Right atrium auricular region (tissue), 2 donors: ENCODE measurements around the gene DUSP7. TPM values are rescaled to one million over a fixed set of nuclear protein-coding genes. Genes with fewer than 3 reads are reported as not detected.
"Not testable (repeated sequence)": the region's sequence is repeated elsewhere in the genome, so short reads cannot be mapped to it uniquely, and the experiment has no call there.

ENCODE experiments used
- DNase-seq: peaks from one replicate; pipeline ENCODE4 v3.0.0-alpha.2; 2019; ENCODE audit warnings: low spot score
- H3K27ac ChIP-seq, 2 donors: fragments of 200-600 bp; sonication (generic); 1 replicate in 1 of 2; 2 replicates in 1 of 2; pipeline ENCODE4 v1.5.1; 2016 to 2019
- H3K27me3 ChIP-seq, 2 donors: fragments of 200-600 bp; sonication (generic); one replicate each; pipeline versions ENCODE4 v1.5.1 to v1.6.0; 2017 to 2019
- H3K36me3 ChIP-seq: fragments of 200-600 bp; sonication (generic); one replicate; pipeline ENCODE4 v1.5.1; 2016
- H3K4me1 ChIP-seq, 2 donors: fragments of 200-600 bp; sonication (generic); one replicate each; pipeline versions ENCODE4 v1.5.1 to v1.6.0; 2017 to 2019
- H3K4me3 ChIP-seq, 2 donors: fragments of 200-600 bp; sonication (generic); 1 replicate in 1 of 2; 2 replicates in 1 of 2; pipeline ENCODE4 v1.5.1; 2017 to 2019; ENCODE audit warnings: mild to moderate bottlenecking in 1 of 2, moderate library complexity in 1 of 2
- H3K9me3 ChIP-seq, 2 donors: fragments of 200-600 bp; sonication (generic); one replicate each; pipeline ENCODE4 v1.5.1; 2019
- CTCF ChIP-seq, 2 donors: fragments of 200-600 bp; sonication (generic); IDR thresholded peaks; one replicate each; pipeline ENCODE4 v1.5.1; 2019; ENCODE audit warnings: antibody characterized with exemption in 2 of 2
- total RNA-seq, 2 donors: library from RNA; depleted of rRNA; stranded (reverse); fragments of >200 nt; gene quantifications; one replicate each; pipeline ENCODE4 v1.1.0, GENCODE V29; 2016

DUSP7 gene
- total RNA-seq, 2 donors from 2014 or later = 17.7 to 33.7 TPM

- peaks cover 0 to 70% of the 10 kb centered on the region in 2 donors for H3K4me1 ChIP-seq
- no peak overlapping the region for H3K4me3 ChIP-seq
- TF ChIP-seq CTCF (IDR thresholded peaks at IDR 0.05) = no peak
- H3K27ac ChIP-seq = peak overlapping the region; percentile 78 to 82
- H3K36me3 ChIP-seq = peaks cover 32% of the 10 kb centered on the region
- no peak for DNase-seq
- H3K27me3 ChIP-seq = no peaks in the 10 kb centered on the region
- no peaks in the 10 kb centered on the region for H3K9me3 ChIP-seq
Observed at GRCh38 chr3:52046186-52046901, 10.0 kb downstream of the DUSP7 start.

GRCh38 chr3:52044869-52045619, 11.3 kb downstream of the DUSP7 start:
- Histone ChIP-seq H3K36me3 (peaks cover 18% of the 10 kb centered on the region), H3K27ac (peak overlapping the region; percentile 78 to 82), H3K4me1 (peaks cover 0 to 72% of the 10 kb centered on the region in 2 donors), H3K9me3 (no peaks in the 10 kb centered on the region), H3K27me3 (no peaks in the 10 kb centered on the region), H3K4me3 (no peak overlapping the region)
- no peak for DNase-seq
- TF ChIP-seq CTCF (IDR thresholded peaks at IDR 0.05) = no peak

GRCh38 chr3:52043750-52044149, 12.6 kb downstream of the DUSP7 start:
- no peak for TF ChIP-seq CTCF (IDR thresholded peaks at IDR 0.05)
- DNase-seq = no peak
- Histone ChIP-seq H3K27me3 (no peaks in the 10 kb centered on the region), H3K27ac (peak overlapping the region; percentile 78 to 82), H3K36me3 (peaks cover 6% of the 10 kb centered on the region), H3K4me3 (no peak overlapping the region), H3K4me1 (peaks cover 0 to 77% of the 10 kb centered on the region in 2 donors), H3K9me3 (no peaks in the 10 kb centered on the region)

GRCh38 chr3:52043039-52043438, 13.3 kb downstream of the DUSP7 start:
- not testable (repeated sequence) for H3K9me3 ChIP-seq, H3K36me3 ChIP-seq, H3K27me3 ChIP-seq, H3K27ac ChIP-seq, H3K4me3 ChIP-seq, DNase-seq
- H3K4me1 ChIP-seq = peaks cover 0 to 70% of the 10 kb centered on the region in 2 donors

- H3K9me3 ChIP-seq = no peaks in the 10 kb centered on the region
- peaks cover 0 to 52% of the 10 kb centered on the region in 2 donors for H3K4me1 ChIP-seq
- no peaks in the 10 kb centered on the region for H3K36me3 ChIP-seq
- H3K27ac ChIP-seq = peak overlapping the region; percentile 68 to 82
- no peak overlapping the region for H3K4me3 ChIP-seq
- TF ChIP-seq CTCF (IDR thresholded peaks at IDR 0.05) = peak in 1 of 2 donors; percentile 49
- no peaks in the 10 kb centered on the region for H3K27me3 ChIP-seq
- DNase-seq = no peak
Observed at GRCh38 chr3:52041118-52041731, 15.1 kb downstream of the DUSP7 start.

- Histone ChIP-seq H3K4me3 (no peak overlapping the region), H3K36me3 (no peaks in the 10 kb centered on the region), H3K4me1 (peaks cover 0 to 46% of the 10 kb centered on the region in 2 donors), H3K27me3 (no peaks in the 10 kb centered on the region), H3K27ac (peak overlapping the region; percentile 68 to 82), H3K9me3 (no peaks in the 10 kb centered on the region)
- TF ChIP-seq CTCF (IDR thresholded peaks at IDR 0.05) = no peak
- DNase-seq = no peak
Observed at GRCh38 chr3:52040600-52040999, 15.8 kb downstream of the DUSP7 start.
